ENCODE results near the gene DEFB118. TPM values are rescaled to one million over a fixed set of nuclear protein-coding genes. Genes with fewer than 3 reads are reported as not detected.
"Not testable (repeated sequence)": the region's sequence is repeated elsewhere in the genome, so short reads cannot be mapped to it uniquely, and the experiment has no call there.

The DEFB118 gene, protein sequence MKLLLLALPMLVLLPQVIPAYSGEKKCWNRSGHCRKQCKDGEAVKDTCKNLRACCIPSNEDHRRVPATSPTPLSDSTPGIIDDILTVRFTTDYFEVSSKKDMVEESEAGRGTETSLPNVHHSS
- not detected in 2 replicates for total RNA-seq
- polyA plus RNA-seq (2012) = not detected

DNA sequence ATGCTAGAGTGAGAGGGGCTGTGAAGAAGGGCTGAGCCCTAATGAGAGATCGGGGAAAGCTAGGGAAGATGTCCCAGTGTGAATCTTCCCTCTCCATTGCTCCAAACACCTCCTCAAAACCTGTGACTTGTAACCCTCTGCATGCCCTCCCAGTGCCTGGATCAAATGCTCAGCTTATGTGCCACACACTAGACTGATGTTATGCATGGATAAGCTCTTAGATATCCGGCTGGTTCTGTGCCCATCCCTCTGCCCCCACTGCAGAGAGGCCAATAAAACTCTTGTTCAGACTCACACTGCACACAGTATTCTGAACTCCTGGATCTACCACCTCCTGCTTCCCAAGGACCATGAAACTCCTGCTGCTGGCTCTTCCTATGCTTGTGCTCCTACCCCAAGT, at the start of gene DEFB118:
Gene DEFB118 (plus strand): TSS at position 301 of the 400 bp plus-strand sequence. CDS start 50 bp downstream, at position 351.
- DNase-seq (ENCODE audit: low read depth) = no peak

DNA sequence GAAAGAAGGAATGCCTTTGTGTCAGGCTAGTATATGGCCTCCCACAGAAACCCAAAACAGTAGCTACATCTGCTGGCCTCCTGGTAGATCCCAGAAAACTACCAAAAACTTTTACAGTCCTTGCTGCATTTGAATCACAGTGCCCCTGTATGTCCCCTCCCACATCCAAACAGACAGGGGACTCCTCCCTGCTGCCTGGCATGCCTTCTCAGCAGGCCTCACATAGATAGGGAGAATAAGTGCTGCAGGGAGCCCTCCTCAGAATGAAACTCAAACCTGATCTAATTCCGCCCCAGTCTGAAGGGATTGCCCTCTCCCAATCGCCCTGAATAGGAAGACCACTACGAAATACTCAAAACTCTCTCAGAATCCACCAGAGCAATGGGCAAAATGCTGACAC, 45.9 kb upstream of the DEFB118 start:
- no peak for DNase-seq (ENCODE audit: low read depth)

- DNase-seq (ENCODE audit: low read depth) = no peak
Measured at GRCh38 chr20:31330893-31331292, 37.5 kb upstream of the DEFB118 start.

DNA sequence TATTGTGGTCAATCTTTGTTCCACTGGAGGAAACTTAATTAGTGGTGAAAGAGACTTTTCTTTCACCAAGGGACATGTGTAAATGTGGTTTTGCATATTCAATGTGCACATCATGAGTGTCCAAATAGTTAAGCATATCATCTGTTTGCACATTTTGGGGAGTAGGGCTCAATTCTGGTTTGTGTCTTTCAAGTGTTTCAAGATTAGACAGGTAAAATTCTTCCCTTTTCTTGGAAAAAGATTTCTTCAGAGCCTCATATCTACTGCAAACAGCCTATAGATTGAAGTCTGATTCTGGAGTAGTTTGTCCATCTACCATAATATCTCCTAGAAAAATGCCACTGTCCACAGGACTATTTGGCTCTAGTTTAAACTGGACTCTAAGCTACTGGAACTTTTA, 26.9 kb upstream of the DEFB118 start:
- no peak for DNase-seq (ENCODE audit: low read depth)

- no peak for DNase-seq (ENCODE audit: low read depth)
Measured at GRCh38 chr20:31355981-31356380, 12.4 kb upstream of the DEFB118 start.

DNA sequence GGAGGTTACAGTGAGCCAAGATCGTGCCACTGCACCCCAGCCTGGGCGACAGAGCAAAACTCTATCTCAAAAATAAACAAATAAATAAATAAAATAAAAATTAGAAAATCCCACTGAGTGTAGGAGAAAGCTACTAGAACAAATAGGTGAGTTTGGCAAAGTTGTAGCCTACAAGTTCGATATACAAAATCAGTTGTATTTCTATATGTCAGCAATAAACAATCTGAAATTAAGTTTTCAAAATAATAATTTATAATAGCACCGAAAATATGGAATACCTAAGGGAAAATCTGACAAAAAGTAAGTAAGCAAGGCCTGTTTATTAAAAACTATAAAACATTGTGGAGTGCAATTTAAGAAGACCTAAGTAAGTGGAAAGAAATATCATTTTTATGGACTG, 5.1 kb upstream of the DEFB118 start:
- no peak for DNase-seq (ENCODE audit: low read depth)

GRCh38 chr20:31364272-31364671, 4.1 kb upstream of the DEFB118 start:
- DNase-seq (ENCODE audit: low read depth) = not testable (repeated sequence)

- no peak for DNase-seq (ENCODE audit: low read depth)
Measured at GRCh38 chr20:31374346-31374745, 5.9 kb downstream of the DEFB118 start.

DNA sequence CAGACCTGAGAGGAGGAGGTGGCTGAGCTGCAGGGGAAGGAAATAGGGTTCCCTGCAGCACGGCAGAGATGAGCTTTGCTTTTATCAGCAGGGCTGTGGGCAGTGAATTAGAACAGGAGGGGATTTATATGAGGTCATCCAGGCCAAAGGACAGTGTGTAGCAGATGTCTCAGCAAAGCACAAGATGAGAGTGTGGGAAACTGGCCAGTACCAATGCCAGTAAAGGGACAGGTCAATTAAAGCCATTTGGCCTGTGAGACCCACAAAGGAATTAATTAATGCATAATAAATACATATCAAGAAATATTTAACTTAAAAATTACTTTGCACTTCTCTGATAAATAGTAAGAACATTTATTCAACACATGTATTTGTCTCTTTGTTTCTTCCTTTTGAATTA, 22.1 kb downstream of the DEFB118 start, which contains the start of gene DEFB119:
Gene DEFB119 (minus strand): TSS at position 101 of the 400 bp plus-strand sequence. CDS start 107 bp downstream, outside the sequence.
- no peak for DNase-seq (ENCODE audit: low read depth)

DNA sequence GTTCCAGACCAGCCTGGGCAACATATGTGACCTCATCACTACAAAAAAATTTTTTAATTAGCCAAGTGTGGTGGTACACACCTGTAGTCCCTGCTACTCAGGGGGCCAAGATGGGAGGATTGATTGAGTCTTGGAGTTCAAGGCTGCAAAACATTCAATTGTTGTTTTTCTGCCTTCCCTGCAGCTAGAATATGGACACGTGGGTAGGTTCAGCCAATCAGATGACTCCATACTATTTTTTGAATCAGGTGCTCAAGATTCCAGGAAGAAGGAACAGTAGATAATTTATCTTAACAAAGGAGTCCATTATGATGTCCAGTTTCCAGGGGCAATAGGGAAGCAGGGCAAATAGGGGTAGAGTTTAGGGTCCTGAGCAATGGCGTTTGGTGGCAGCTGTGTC, 24.4 kb downstream of the DEFB118 start:
- no peak for DNase-seq (ENCODE audit: low read depth)

DNA sequence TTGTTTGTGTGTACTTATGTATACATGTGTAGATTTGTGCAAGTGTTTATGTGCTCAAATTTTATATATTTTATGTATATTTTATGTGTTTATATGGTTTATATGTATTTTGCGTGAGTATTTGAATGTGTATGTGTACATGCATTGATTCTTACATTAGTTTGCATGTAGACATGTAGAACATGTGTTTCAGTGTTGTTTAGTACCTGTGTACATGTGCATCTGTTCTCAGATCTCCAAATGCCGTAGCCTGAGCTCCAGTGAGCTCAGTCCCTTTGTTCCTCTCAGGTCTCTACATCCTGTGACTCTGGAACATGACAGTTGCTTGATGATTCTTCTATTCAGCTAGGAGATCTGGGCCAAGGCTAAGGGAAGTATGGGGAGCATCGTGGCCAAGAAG, 26.5 kb downstream of the DEFB118 start:
- no peak for DNase-seq (ENCODE audit: low read depth)

DNA sequence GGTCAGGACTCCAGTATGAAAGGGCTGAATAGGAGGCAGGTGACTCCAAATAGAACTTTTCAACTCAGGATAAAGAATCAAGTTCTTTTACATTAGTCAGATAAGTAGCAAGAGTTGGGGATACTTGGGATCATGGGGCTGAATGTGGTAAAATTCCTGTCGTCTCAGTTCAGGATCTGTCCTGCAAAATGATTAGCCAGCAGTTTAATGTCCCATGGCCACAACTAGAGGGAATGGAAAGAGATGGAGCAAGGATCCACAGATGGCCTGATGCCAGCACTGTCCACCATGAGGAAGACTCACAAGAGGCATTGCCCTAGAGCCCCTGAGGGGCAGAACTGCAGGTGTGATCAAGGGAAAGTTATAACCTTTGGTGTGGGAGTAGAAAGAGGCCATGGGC, 35.5 kb downstream of the DEFB118 start:
- no peak for DNase-seq (ENCODE audit: low read depth)

- DNase-seq (ENCODE audit: low read depth) = no peak
Measured at GRCh38 chr20:31406115-31406514, 37.7 kb downstream of the DEFB118 start, which contains the start of gene DEFB121. Gene DEFB121, minus strand, starts transcription at chr20:31406215. Its CDS starts 63 bp downstream, at chr20:31406152.

- DNase-seq (ENCODE audit: low read depth) = no peak
Measured at GRCh38 chr20:31410011-31410410, 41.6 kb downstream of the DEFB118 start.

DNA sequence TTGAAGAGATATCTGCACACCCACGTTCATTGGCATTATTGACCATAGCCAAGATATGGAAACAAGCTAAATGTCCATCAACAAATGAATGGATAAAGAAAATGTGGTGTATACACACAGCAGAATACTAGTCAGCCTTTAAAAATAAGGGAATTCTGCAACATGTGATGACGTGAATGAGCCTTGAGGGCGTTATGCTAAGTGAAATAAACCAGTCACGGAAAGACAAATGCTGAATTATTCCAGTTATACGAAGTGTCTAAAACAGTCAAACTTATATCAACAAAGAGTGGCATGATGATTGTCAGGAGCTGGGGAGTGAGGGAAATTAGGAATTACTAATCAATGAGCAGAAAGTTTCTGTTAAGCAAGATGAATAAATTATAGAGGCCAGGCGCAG, 46.0 kb downstream of the DEFB118 start:
- no peak for DNase-seq (ENCODE audit: low read depth)

DNA sequence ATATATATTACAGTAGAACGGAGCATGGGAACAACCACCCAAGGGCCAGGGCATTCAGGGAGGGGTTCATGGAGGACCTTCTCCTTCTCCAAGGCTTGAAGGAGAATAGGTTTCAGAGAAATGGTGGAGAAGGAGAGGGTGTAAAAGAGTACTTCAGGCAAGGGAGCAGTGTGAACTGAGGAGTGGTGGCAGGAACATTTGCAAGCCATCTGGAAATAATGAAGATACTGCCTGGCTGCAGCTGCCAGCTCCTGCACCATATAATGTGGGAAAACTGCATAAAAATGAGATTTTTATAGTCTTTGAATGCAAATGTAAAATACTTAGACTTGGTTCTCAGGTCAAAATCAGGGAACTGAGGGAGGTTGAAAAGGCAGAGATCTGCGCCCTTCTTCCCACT, 47.3 kb downstream of the DEFB118 start:
- DNase-seq (ENCODE audit: low read depth) = no peak

- no peak for DNase-seq (ENCODE audit: low read depth)
Measured at GRCh38 chr20:31418307-31418706, 49.9 kb downstream of the DEFB118 start.

Other genes starting within 250 kb of the DEFB118 start
- not detected in 2 replicates for gene DEFB115, start 110.9 kb upstream of the DEFB118 start, total RNA-seq
- gene DEFB116, start 60.0 kb upstream of the DEFB118 start, total RNA-seq = not detected in 2 replicates
- gene DEFB119, start 22.0 kb downstream of the DEFB118 start, total RNA-seq = not detected in 2 replicates
- gene DEFB121, start 37.6 kb downstream of the DEFB118 start, total RNA-seq = not detected in 2 replicates
- not detected in 2 replicates for gene DEFB123, start 72.0 kb downstream of the DEFB118 start, total RNA-seq
- not detected in 2 replicates for gene DEFB124, start 106.5 kb downstream of the DEFB118 start, total RNA-seq
- 0.27 and 0.68 TPM in 2 replicates for gene REM1, start 106.7 kb downstream of the DEFB118 start, total RNA-seq
- gene HM13, start 145.8 kb downstream of the DEFB118 start, total RNA-seq = 78.3 and 79.2 TPM in 2 replicates
- 6.7 and 8.9 TPM in 2 replicates for gene ID1, start 236.7 kb downstream of the DEFB118 start, total RNA-seq

Measured in myocyte (in vitro differentiated cells).